Neural cell (in vitro differentiated cells): ENCODE data around the gene ZMYM5.

ENCODE experiments used
- EP300 ChIP-seq: fragments of 450-650 bp; conservative IDR thresholded peaks from 2 replicates; pipeline ENCODE4 v1.6.1; 2014; ENCODE audit warnings: antibody characterized with exemption, mild to moderate bottlenecking, moderate library complexity; ENCODE audit not compliant: poor library complexity, severe bottlenecking
- EZH2 ChIP-seq: fragments of 200-600, 300-800 bp; shearing (Covaris generic), sonication (generic); IDR thresholded peaks from 2 replicates; pipeline ENCODE4 v1.6.1; 2014; ENCODE audit warnings: antibody characterized with exemption, low read length, borderline replicate concordance, mild to moderate bottlenecking; ENCODE audit not compliant: insufficient read depth, poor library complexity, severe bottlenecking
- MXI1 ChIP-seq: fragments of 450-650 bp; conservative IDR thresholded peaks from 2 replicates; pipeline ENCODE4 v1.6.1; 2014; ENCODE audit warnings: antibody characterized with exemption, mild to moderate bottlenecking; ENCODE audit not compliant: poor library complexity, severe bottlenecking
- POLR2AphosphoS5 ChIP-seq: IDR thresholded peaks from 2 replicates; pipeline ENCODE4 v1.6.1; 2012
- RAD21 ChIP-seq: fragments of 450-650 bp; conservative IDR thresholded peaks from 2 replicates; pipeline ENCODE4 v1.6.1; 2014; ENCODE audit warnings: antibody characterized with exemption, mild to moderate bottlenecking, moderate library complexity
- SMC3 ChIP-seq: fragments of 450-650 bp; conservative IDR thresholded peaks from 2 replicates; pipeline ENCODE4 v1.6.1; 2014; ENCODE audit warnings: antibody characterized with exemption, mild to moderate bottlenecking, moderate library complexity; ENCODE audit not compliant: poor library complexity
- TAF1 ChIP-seq: IDR thresholded peaks from 2 replicates; pipeline ENCODE4 v1.6.1; 2012; ENCODE audit warnings: low read depth
- TF ChIP-seq, protein P1 (sequence below): fragments of 450-650 bp; IDR thresholded peaks from 2 replicates; pipeline ENCODE4 v1.5.1; 2014; ENCODE audit warnings: antibody characterized with exemption, mild to moderate bottlenecking, moderate library complexity; ENCODE audit not compliant: poor library complexity, severe bottlenecking
- TF ChIP-seq, protein P2 (sequence below): IDR thresholded peaks from 2 replicates; pipeline ENCODE4 v1.6.1; 2012; ENCODE audit warnings: borderline replicate concordance

DNA sequence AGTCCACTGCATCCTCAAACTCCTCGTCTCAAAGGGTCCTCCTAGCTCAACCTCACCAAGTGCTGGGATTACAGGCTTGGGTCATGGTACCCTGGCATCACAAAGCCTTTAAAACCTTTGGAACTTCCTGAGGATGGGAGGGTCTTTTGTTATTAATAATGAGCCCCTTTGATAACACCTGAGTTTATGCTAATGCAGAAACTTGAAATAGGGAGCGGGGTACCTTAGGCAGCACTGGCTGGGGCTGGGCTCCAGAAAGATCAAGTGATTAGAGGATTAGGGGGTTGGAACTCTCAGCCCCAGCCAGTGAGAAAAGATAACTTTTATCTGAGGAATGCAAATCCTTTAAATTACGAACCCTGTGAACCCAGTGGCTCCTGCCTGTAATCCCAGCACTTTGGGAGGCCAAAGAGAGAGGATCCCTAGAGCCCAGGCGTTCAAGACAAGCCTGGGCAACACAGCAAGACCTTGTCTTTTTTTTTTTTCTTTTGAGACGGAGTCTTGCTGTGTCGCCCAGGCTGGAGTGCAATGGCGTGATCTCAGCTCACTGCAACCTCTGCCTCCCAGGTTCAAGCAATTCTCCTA, 71.4 kb downstream of the ZMYM5 start:
- TF ChIP-seq, protein P1, sequence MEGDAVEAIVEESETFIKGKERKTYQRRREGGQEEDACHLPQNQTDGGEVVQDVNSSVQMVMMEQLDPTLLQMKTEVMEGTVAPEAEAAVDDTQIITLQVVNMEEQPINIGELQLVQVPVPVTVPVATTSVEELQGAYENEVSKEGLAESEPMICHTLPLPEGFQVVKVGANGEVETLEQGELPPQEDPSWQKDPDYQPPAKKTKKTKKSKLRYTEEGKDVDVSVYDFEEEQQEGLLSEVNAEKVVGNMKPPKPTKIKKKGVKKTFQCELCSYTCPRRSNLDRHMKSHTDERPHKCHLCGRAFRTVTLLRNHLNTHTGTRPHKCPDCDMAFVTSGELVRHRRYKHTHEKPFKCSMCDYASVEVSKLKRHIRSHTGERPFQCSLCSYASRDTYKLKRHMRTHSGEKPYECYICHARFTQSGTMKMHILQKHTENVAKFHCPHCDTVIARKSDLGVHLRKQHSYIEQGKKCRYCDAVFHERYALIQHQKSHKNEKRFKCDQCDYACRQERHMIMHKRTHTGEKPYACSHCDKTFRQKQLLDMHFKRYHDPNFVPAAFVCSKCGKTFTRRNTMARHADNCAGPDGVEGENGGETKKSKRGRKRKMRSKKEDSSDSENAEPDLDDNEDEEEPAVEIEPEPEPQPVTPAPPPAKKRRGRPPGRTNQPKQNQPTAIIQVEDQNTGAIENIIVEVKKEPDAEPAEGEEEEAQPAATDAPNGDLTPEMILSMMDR: no peak
- TF ChIP-seq EP300 (no peak), POLR2AphosphoS5 (no peak), EZH2 (no peak), TAF1 (no peak), RAD21 (no peak), SMC3 (no peak), MXI1 (no peak)
- TF ChIP-seq, protein P2, sequence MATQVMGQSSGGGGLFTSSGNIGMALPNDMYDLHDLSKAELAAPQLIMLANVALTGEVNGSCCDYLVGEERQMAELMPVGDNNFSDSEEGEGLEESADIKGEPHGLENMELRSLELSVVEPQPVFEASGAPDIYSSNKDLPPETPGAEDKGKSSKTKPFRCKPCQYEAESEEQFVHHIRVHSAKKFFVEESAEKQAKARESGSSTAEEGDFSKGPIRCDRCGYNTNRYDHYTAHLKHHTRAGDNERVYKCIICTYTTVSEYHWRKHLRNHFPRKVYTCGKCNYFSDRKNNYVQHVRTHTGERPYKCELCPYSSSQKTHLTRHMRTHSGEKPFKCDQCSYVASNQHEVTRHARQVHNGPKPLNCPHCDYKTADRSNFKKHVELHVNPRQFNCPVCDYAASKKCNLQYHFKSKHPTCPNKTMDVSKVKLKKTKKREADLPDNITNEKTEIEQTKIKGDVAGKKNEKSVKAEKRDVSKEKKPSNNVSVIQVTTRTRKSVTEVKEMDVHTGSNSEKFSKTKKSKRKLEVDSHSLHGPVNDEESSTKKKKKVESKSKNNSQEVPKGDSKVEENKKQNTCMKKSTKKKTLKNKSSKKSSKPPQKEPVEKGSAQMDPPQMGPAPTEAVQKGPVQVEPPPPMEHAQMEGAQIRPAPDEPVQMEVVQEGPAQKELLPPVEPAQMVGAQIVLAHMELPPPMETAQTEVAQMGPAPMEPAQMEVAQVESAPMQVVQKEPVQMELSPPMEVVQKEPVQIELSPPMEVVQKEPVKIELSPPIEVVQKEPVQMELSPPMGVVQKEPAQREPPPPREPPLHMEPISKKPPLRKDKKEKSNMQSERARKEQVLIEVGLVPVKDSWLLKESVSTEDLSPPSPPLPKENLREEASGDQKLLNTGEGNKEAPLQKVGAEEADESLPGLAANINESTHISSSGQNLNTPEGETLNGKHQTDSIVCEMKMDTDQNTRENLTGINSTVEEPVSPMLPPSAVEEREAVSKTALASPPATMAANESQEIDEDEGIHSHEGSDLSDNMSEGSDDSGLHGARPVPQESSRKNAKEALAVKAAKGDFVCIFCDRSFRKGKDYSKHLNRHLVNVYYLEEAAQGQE: no peak
